ENCODE measurements around the gene INKA2.

- TF ChIP-seq CTCF (IDR thresholded peaks at IDR 0.05) (no peak), POLR2A (IDR thresholded peaks at IDR 0.05) (no peak)
Observed at GRCh38 chr1:111777301-111777700, 38.1 kb upstream of the INKA2 start.
